ENCODE measurements around the gene DPP8. TPM values are rescaled to one million over a fixed set of nuclear protein-coding genes. Genes with fewer than 3 reads are reported as not detected.

DPP8 gene
- total and polyA plus RNA-seq, 2 donors (not counting 1 experiment from before 2014, with no cell fraction given): 17.1 to 65.2 TPM

DNA sequence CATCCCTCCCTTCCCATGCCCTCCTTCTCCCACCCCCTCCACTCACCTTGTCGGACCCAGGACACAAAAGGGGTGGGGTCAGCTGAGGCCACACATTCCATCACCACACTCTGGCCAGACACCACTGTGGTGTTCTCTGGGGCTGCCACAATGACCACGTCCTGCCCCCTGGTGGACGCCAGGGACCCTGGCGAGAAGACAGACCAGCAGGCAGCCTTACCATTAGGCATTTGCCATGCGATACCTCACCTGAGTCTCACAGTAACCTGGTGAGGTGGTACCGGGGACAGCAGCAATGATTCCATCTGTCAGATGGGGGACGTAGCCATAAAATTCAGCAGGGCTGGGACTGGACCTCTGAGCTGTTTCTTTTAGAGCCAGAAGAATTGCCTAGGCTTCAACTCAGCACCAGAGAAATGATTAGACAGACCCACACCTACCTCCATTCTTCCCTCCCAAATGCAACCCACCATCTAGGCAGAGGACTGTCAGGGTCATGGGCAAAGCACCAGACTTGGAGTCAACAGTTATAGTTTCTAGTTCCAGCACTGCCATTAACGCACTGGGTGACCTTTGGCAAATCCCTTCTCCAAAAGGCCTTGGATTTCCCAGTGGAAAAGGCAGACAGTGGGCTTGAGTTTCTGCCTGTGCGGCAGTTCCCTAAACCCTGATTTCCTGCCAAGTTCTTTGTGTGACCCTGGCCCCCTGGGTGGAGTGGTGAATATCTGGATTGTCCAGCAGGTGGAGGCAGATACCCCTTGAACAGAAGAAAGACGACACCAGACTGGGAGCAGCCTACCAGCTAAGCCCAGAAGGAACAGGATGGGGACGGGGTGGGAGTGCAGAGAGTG is 116.5 kb downstream of the DPP8 start:
- DNase-seq (peak; percentile 54), ATAC-seq (ENCODE audit: low read depth) (peak; percentile 58)
- Mint-ChIP-seq H3K27ac (no peak overlapping the region), H3K27me3 (peaks cover 47% of the 10 kb centered on the region), H3K4me1 (peaks cover 8% of the 10 kb centered on the region), H3K4me3 (no peak overlapping the region), H3K9me3 (ENCODE audit: insufficient read depth) (no peaks in the 10 kb centered on the region)
- H3K4me2 ChIP-seq (replicated peaks; ENCODE audit: low read depth, low read length, poor library complexity, severe bottlenecking): no peak overlapping the region
- CTCF ChIA-PET: interaction anchor here (1.3 to 1.9 kb wide), 4 partner anchors 9 to 81 kb away, joined by 5 to 15 read pairs (median 10); no protein-coding TSS in a partner anchor
- no peak overlapping the region for H2AFZ ChIP-seq (ENCODE audit: insufficient read depth, low read depth, low read length, poor library complexity, severe bottlenecking)
- H3K79me2 ChIP-seq (ENCODE audit: control insufficient read depth, insufficient read depth, low read length): no peaks in the 10 kb centered on the region
- intact Hi-C loops (cut with micrococcal nuclease): loop anchor here (1.0 kb wide), 1 partner anchor 82 kb away; no protein-coding TSS in a partner anchor
- H3K9ac ChIP-seq (ENCODE audit: low read length): no peak overlapping the region
- H3K4me1 ChIP-seq (ENCODE audit: control insufficient read depth in 2 of 2, insufficient read depth in 2 of 2, low read length in 2 of 2): peaks cover 7 to 10% of the 10 kb centered on the region in 2 donors
- peaks cover 0 to 22% (median 19%) of the 10 kb centered on the region in 4 experiments for H3K27me3 ChIP-seq (replicated peaks in 1 of 4; ENCODE audit: control extremely low read depth in 1 of 4, control insufficient read depth in 3 of 4, insufficient read depth in 4 of 4, low read length in 3 of 4)
- no peak overlapping the region for H3K4me3 ChIP-seq (ENCODE audit: control extremely low read depth in 1 of 5, extremely low read depth in 1 of 5, insufficient read depth in 1 of 5, low read depth in 2 of 5, low read length in 4 of 5)
- H3K9me3 ChIP-seq (ENCODE audit: control extremely low read depth in 1 of 3, control insufficient read depth in 2 of 3, insufficient read depth in 1 of 3, low read length in 2 of 3): no peaks in the 10 kb centered on the region
- H4K20me1 ChIP-seq (ENCODE audit: control insufficient read depth, insufficient read depth, low read length, poor library complexity, severe bottlenecking): no peaks in the 10 kb centered on the region
- no peaks in the 10 kb centered on the region for H3K36me3 ChIP-seq (replicated peaks in 1 of 2; ENCODE audit: control extremely low read depth in 1 of 2, control insufficient read depth in 1 of 2, extremely low read depth in 1 of 2, insufficient read depth in 2 of 2, low read length in 1 of 2)
- no peak overlapping the region for H3K27ac ChIP-seq (ENCODE audit: low read length in 2 of 2)
- POLR2A ChIA-PET: no interaction called here
- no peak for TF ChIP-seq EZH2 (IDR thresholded peaks at IDR 0.05; ENCODE audit: borderline replicate concordance, insufficient read depth, low read depth, low read length, poor library complexity, severe bottlenecking)
- TF ChIP-seq, protein P1, sequence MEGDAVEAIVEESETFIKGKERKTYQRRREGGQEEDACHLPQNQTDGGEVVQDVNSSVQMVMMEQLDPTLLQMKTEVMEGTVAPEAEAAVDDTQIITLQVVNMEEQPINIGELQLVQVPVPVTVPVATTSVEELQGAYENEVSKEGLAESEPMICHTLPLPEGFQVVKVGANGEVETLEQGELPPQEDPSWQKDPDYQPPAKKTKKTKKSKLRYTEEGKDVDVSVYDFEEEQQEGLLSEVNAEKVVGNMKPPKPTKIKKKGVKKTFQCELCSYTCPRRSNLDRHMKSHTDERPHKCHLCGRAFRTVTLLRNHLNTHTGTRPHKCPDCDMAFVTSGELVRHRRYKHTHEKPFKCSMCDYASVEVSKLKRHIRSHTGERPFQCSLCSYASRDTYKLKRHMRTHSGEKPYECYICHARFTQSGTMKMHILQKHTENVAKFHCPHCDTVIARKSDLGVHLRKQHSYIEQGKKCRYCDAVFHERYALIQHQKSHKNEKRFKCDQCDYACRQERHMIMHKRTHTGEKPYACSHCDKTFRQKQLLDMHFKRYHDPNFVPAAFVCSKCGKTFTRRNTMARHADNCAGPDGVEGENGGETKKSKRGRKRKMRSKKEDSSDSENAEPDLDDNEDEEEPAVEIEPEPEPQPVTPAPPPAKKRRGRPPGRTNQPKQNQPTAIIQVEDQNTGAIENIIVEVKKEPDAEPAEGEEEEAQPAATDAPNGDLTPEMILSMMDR (IDR thresholded peaks at IDR 0.05): peak; percentile 64
- WGBS (ENCODE audit: insufficient coverage): 29% methylated on average over 11 of the region's 11 CpGs

DNA sequence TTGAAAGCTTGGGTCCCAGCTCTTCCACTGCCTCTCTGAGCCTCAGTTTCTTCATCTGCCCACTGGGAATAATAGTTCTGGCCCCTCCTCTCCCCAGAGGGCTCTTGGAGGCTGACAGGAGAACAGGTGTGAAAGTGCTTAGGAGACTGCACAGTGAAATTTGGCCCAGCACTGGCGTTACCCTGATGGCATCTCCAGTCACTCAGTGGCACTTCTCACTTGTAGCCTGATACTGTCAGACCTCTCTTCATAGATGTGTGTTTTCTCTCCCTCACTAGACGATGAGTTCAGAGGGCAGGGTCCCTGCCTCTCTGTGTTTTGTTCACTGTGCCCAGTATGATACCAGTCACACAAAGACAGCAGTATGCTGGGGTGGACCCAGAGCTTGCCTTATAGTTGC is 117.5 kb downstream of the DPP8 start:
- Histone ChIP-seq H3K9ac (ENCODE audit: low read length) (no peak overlapping the region), H3K4me3 (ENCODE audit: control extremely low read depth in 1 of 5, extremely low read depth in 1 of 5, insufficient read depth in 1 of 5, low read depth in 2 of 5, low read length in 4 of 5) (no peak overlapping the region), H4K20me1 (ENCODE audit: control insufficient read depth, insufficient read depth, low read length, poor library complexity, severe bottlenecking) (no peaks in the 10 kb centered on the region), H3K27ac (ENCODE audit: low read length in 2 of 2) (no peak overlapping the region), H3K9me3 (ENCODE audit: control extremely low read depth in 1 of 3, control insufficient read depth in 2 of 3, insufficient read depth in 1 of 3, low read length in 2 of 3) (no peaks in the 10 kb centered on the region), H3K27me3 (replicated peaks in 1 of 4; ENCODE audit: control extremely low read depth in 1 of 4, control insufficient read depth in 3 of 4, insufficient read depth in 4 of 4, low read length in 3 of 4) (peaks cover 0 to 30% (median 25%) of the 10 kb centered on the region in 4 experiments), H3K36me3 (replicated peaks in 1 of 2; ENCODE audit: control extremely low read depth in 1 of 2, control insufficient read depth in 1 of 2, extremely low read depth in 1 of 2, insufficient read depth in 2 of 2, low read length in 1 of 2) (no peaks in the 10 kb centered on the region), H2AFZ (ENCODE audit: insufficient read depth, low read depth, low read length, poor library complexity, severe bottlenecking) (no peak overlapping the region), H3K4me1 (ENCODE audit: control insufficient read depth in 2 of 2, insufficient read depth in 2 of 2, low read length in 2 of 2) (peaks cover 11 to 17% of the 10 kb centered on the region in 2 donors), H3K79me2 (ENCODE audit: control insufficient read depth, insufficient read depth, low read length) (no peaks in the 10 kb centered on the region), H3K4me2 (replicated peaks; ENCODE audit: low read depth, low read length, poor library complexity, severe bottlenecking) (no peak overlapping the region)
- 69% methylated on average over 2 of the region's 2 CpGs for WGBS (ENCODE audit: insufficient coverage)
- Mint-ChIP-seq H3K9me3 (ENCODE audit: insufficient read depth) (no peaks in the 10 kb centered on the region), H3K27ac (no peak overlapping the region), H3K4me3 (no peak overlapping the region), H3K27me3 (peaks cover 48% of the 10 kb centered on the region), H3K4me1 (peaks cover 8% of the 10 kb centered on the region)
- POLR2A ChIA-PET: no interaction called here
- no peak for TF ChIP-seq EZH2 (IDR thresholded peaks at IDR 0.05; ENCODE audit: borderline replicate concordance, insufficient read depth, low read depth, low read length, poor library complexity, severe bottlenecking)
- TF ChIP-seq, protein P1 (IDR thresholded peaks at IDR 0.05): no peak
- ATAC-seq (ENCODE audit: low read depth): no peak
- no peak for DNase-seq
- intact Hi-C loops (cut with micrococcal nuclease): loop anchor here (1.0 kb wide), 1 partner anchor 81 kb away; no protein-coding TSS in a partner anchor
- CTCF ChIA-PET: interaction anchor here (0.5 to 1.9 kb wide), 5 partner anchors 9 to 127 kb away, joined by 3 to 15 read pairs (median 7); no protein-coding TSS in a partner anchor

Data from B cell (primary cell).